ENCODE measurements around the gene TXK. TPM values are rescaled to one million over a fixed set of nuclear protein-coding genes. Genes with fewer than 3 reads are reported as not detected.
A peak's percentile ranks its signal among the peaks of the same experiment; 100 is the strongest.

Gene TXK
- total RNA-seq, 3 donors from 2014 or later: 1.6 to 3.4 (median 3.2) TPM

DNA sequence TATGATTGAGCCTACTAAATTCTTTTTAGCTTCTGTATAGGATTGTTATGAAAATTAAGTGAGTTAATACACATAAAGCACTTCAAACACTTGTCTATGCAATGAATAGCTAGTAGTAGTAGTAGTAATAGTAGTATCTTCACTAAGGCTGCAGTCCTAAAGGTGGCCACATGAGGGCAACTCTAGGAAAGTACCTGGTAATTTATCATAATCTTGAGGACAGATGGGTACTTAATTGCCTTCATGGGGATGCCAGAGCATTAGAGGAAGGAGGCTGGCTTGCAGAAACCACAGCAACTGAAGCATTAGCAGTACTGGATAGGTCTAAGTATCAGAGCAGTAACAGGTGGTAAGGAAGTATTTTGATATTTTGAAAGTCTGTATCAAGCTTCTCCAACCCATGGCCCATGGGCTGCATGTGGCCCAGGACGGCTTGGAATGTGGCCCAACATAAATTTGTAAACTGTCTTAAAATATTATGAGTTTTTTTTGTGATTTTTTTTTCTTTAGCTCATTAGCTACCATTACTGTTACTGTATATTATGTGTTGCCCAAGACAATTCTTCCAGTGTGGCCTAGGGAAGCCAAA, 100.1 kb downstream of the TXK start:
- Histone ChIP-seq H3K4me1 (no peaks in the 10 kb centered on the region), H3K9me3 (no peaks in the 10 kb centered on the region), H3K27ac (no peak overlapping the region), H3K27me3 (no peaks in the 10 kb centered on the region), H3K4me3 (no peak overlapping the region), H3K36me3 (no peaks in the 10 kb centered on the region)
- no peak for DNase-seq (ENCODE audit: low spot score in 2 of 2)
- intact Hi-C loops (cut with DNase I; ENCODE audit: low total_unique reads): no loop called here
- TF ChIP-seq POLR2A (IDR thresholded peaks at IDR 0.05): no peak
- TF ChIP-seq, protein P1, sequence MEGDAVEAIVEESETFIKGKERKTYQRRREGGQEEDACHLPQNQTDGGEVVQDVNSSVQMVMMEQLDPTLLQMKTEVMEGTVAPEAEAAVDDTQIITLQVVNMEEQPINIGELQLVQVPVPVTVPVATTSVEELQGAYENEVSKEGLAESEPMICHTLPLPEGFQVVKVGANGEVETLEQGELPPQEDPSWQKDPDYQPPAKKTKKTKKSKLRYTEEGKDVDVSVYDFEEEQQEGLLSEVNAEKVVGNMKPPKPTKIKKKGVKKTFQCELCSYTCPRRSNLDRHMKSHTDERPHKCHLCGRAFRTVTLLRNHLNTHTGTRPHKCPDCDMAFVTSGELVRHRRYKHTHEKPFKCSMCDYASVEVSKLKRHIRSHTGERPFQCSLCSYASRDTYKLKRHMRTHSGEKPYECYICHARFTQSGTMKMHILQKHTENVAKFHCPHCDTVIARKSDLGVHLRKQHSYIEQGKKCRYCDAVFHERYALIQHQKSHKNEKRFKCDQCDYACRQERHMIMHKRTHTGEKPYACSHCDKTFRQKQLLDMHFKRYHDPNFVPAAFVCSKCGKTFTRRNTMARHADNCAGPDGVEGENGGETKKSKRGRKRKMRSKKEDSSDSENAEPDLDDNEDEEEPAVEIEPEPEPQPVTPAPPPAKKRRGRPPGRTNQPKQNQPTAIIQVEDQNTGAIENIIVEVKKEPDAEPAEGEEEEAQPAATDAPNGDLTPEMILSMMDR (IDR thresholded peaks at IDR 0.05): peak in 2 of 3 donors; percentile 9 to 29
- TF ChIP-seq POLR2AphosphoS5 (IDR thresholded peaks at IDR 0.05): no peak

DNA sequence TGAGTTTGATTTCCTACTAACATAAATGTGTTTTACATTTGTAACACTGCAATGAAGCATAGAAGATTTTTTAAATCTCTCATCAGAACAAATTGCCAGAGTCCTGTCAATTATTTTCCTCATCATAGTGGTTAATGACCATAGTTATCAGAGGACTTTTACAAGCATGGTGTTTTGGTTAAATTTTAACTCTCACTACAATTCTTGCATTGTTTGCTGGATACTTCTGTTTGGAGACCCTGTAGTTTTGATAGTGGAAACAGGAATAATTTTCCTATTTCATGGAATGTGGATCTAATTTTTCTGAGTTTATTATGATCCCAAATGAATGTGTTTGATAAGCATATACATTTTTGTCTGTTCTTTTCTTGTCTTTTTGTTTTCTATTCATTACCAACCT, 100.6 kb downstream of the TXK start:
- no peak for DNase-seq (ENCODE audit: low spot score in 2 of 2)
- no peak overlapping the region for H3K27ac ChIP-seq
- intact Hi-C loops (cut with DNase I; ENCODE audit: low total_unique reads): no loop called here
- no peak for TF ChIP-seq POLR2AphosphoS5 (IDR thresholded peaks at IDR 0.05)
- TF ChIP-seq, protein P1 (IDR thresholded peaks at IDR 0.05): no peak
- no peak for TF ChIP-seq POLR2A (IDR thresholded peaks at IDR 0.05)
- no peaks in the 10 kb centered on the region for H3K27me3 ChIP-seq
- H3K9me3 ChIP-seq: no peaks in the 10 kb centered on the region
- H3K4me1 ChIP-seq: no peaks in the 10 kb centered on the region
- H3K4me3 ChIP-seq: no peak overlapping the region
- H3K36me3 ChIP-seq: no peaks in the 10 kb centered on the region

DNA sequence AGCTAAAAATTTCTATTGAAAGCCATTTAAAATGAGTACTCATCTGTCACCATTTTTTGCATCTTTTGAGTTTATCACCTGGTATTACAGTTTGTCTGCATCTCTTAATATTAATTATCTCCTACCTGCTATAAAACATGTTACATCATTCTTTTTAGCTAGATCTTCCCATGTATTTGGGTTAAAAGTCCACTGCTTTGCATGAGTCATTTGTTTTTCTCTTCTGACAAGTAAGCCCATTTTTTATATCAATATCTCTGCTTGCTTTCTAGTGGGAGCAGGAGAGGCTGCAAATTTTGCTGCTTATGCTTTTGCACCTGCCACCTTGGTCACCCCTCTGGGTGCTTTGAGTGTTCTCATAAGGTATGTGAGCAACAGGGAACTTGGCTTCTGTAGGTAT, 101.3 kb downstream of the TXK start:
- intact Hi-C loops (cut with DNase I; ENCODE audit: low total_unique reads): no loop called here
- H3K4me3 ChIP-seq: no peak overlapping the region
- no peaks in the 10 kb centered on the region for H3K9me3 ChIP-seq
- DNase-seq (ENCODE audit: low spot score in 2 of 2): no peak
- H3K36me3 ChIP-seq: no peaks in the 10 kb centered on the region
- H3K4me1 ChIP-seq: no peaks in the 10 kb centered on the region
- H3K27me3 ChIP-seq: no peaks in the 10 kb centered on the region
- TF ChIP-seq POLR2A (IDR thresholded peaks at IDR 0.05) (no peak), POLR2AphosphoS5 (IDR thresholded peaks at IDR 0.05) (no peak)
- TF ChIP-seq, protein P1 (IDR thresholded peaks at IDR 0.05): no peak
- no peak overlapping the region for H3K27ac ChIP-seq

DNA sequence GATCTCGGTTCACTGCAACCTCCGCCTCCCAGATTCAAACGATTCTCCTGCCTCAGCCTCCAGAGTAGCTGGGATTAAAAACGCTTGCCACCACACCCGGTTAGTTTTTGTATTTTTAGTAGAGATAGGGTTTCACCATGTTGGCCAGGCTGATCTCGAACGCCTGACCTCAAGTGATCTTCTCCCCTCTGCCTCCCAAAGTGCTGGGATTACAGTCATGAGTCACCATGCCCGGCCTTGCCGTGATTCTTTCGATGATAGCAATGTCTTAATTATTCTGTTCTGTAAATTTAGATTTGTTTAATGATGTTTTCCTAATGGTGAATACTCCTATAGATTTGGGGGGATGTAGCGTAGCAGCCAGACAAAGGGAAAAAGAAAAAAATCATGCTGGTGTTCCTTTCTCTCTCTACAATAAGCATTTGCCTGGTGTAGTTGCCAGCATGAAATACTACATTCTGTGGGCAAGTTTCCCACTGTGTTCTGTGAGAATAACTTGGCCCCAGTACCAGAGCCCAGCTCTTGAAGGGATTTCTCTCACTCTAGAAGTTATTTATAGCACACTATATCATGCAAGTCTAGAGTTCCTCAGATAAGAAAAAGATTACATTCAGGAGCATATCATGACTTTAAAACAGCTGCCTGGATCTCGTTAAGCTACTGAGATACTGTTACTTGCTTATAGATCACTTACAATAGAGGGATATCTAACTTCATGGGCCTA, 102.1 kb downstream of the TXK start:
- H3K9me3 ChIP-seq: no peaks in the 10 kb centered on the region
- TF ChIP-seq, protein P1 (IDR thresholded peaks at IDR 0.05): no peak
- TF ChIP-seq POLR2AphosphoS5 (IDR thresholded peaks at IDR 0.05) (no peak), POLR2A (IDR thresholded peaks at IDR 0.05) (no peak)
- no peaks in the 10 kb centered on the region for H3K36me3 ChIP-seq
- H3K4me1 ChIP-seq: no peaks in the 10 kb centered on the region
- intact Hi-C loops (cut with DNase I; ENCODE audit: low total_unique reads): no loop called here
- no peak for DNase-seq (ENCODE audit: low spot score in 2 of 2)
- H3K4me3 ChIP-seq: no peak overlapping the region
- no peaks in the 10 kb centered on the region for H3K27me3 ChIP-seq
- H3K27ac ChIP-seq: no peak overlapping the region

DNA sequence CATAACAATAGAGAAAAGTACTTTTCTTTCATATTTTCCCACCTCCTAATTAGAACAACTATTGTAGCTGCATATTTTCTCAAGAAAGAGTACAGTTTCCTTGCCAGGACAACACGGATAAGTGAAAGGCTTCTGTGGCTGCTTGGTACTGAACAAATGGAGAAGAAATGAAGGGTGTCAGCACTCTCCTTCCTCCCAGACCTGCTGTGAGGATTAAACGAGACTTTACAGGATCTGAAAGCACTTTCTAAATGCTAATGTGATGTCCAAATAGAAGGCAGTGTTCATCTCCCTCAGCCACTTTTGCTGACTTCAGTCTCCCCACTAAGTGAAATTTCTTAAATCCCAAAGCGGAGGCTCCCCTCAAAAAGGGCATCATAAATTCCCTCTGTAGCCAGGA, 103.6 kb downstream of the TXK start:
- Histone ChIP-seq H3K4me3 (no peak overlapping the region), H3K27me3 (no peaks in the 10 kb centered on the region), H3K9me3 (no peaks in the 10 kb centered on the region), H3K27ac (no peak overlapping the region), H3K4me1 (no peaks in the 10 kb centered on the region), H3K36me3 (no peaks in the 10 kb centered on the region)
- intact Hi-C loops (cut with DNase I; ENCODE audit: low total_unique reads): no loop called here
- no peak for DNase-seq (ENCODE audit: low spot score in 2 of 2)
- TF ChIP-seq, protein P1 (IDR thresholded peaks at IDR 0.05): no peak
- TF ChIP-seq POLR2AphosphoS5 (IDR thresholded peaks at IDR 0.05): no peak
- TF ChIP-seq POLR2A (IDR thresholded peaks at IDR 0.05): no peak
